Measurements from ENCODE around the gene NECTIN4.

GRCh38 chr1:161089938-161090337, 580 bp upstream of the NECTIN4 start:
- TF ChIP-seq CTCF (IDR thresholded peaks at IDR 0.05) (no peak), EP300 (IDR thresholded peaks at IDR 0.05) (no peak), POLR2A (IDR thresholded peaks at IDR 0.05) (no peak)
